GM12878 (cell line): ENCODE measurements around the gene DLGAP3. TPM values are rescaled to one million over a fixed set of nuclear protein-coding genes. Genes with fewer than 3 reads are reported as not detected.

Source experiments
- CHD4 ChIP-seq: fragments of 200-600 bp; sonication (generic); IDR thresholded peaks from 2 replicates; pipeline ENCODE4 v1.6.1; 2016; ENCODE audit warnings: mild to moderate bottlenecking
- KDM1A ChIP-seq: fragments of 200-600 bp; sonication (generic); IDR thresholded peaks from 2 replicates; pipeline ENCODE4 v1.6.1; 2016; ENCODE audit warnings: borderline replicate concordance
- NBN ChIP-seq: fragments of 450-650 bp; IDR thresholded peaks from 2 replicates; pipeline ENCODE4 v1.6.1; 2016
- PAX8 ChIP-seq: fragments of 450-650 bp; IDR thresholded peaks from 2 replicates; pipeline ENCODE4 v1.6.1; 2017; ENCODE audit warnings: mild to moderate bottlenecking, moderate library complexity
- SIX5 ChIP-seq: IDR thresholded peaks from 2 replicates; pipeline ENCODE4 v1.6.1; 2011; ENCODE audit warnings: mild to moderate bottlenecking, low read depth, low read length, moderate library complexity; ENCODE audit not compliant: severe bottlenecking
- SP1 ChIP-seq: IDR thresholded peaks from one replicate; pipeline ENCODE4 v1.6.1; 2011; ENCODE audit warnings: low read depth, low read length
- TCF7 ChIP-seq: IDR thresholded peaks from 2 replicates; pipeline ENCODE4 v1.6.1; 2014; ENCODE audit warnings: antibody characterized with exemption, borderline replicate concordance
- ZNF207 ChIP-seq: fragments of 450-650 bp; IDR thresholded peaks from 2 replicates; pipeline ENCODE4 v1.6.1; 2014; ENCODE audit warnings: antibody characterized with exemption, mild to moderate bottlenecking, borderline replicate concordance
- ZZZ3 ChIP-seq: IDR thresholded peaks from 2 replicates; pipeline ENCODE4 v1.6.1; 2011; ENCODE audit warnings: low read depth; ENCODE audit not compliant: control insufficient read depth, insufficient read length
- polyA plus RNA-seq, 11 experiments: library from polyadenylated mRNA; depleted of rRNA in 4 of 11; unstranded in 6 of 11; stranded (reverse) in 5 of 11; fragments of >200 nt; fragmentation: Nextera tagmentation in 4 of 11; fragmentation: Illumina TruSeq in 1 of 11; extraction: Ambion mirVana in 4 of 11; extraction: Trizol in 1 of 11; gene quantifications; 1 replicate in 1 of 11; 2 replicates in 10 of 11; pipeline versions ENCODE4 v1.2.1 to v1.2.3, GENCODE V29; 2011 to 2016; ENCODE audit warnings: inconsistent platforms in 2 of 11, missing spikeins in 2 of 11, low read depth in 1 of 11
- total RNA-seq, 4 experiments: library from RNA; depleted of rRNA in 3 of 4; stranded (reverse); fragments of >200 nt in 3 of 4; fragmentation: Illumina TruSeq in 1 of 4; extraction: Trizol in 1 of 4; gene quantifications; 2 replicates each; pipeline versions ENCODE4 v1.2.1 to v1.2.3, GENCODE V29; 2013 to 2021
- TF ChIP-seq, protein P1 (sequence below): fragments of 150-350 bp; IDR thresholded peaks from 2 replicates; pipeline ENCODE4 v1.6.1; 2014; ENCODE audit warnings: mild to moderate bottlenecking, low read depth, low read length
- TF ChIP-seq, protein P2 (sequence below): fragments of 450-650 bp; formaldehyde crosslinking; IDR thresholded peaks from 2 replicates; pipeline ENCODE4 v1.4.0; 2020; ENCODE audit warnings: mild to moderate bottlenecking, moderate library complexity

DLGAP3 gene
- total and polyA plus RNA-seq, 10 of the 15 experiments (the other 5 are each of a cell fraction or from before 2014, with no cell fraction given), result 0.03 to 0.15 (median 0.08) TPM; not detected in 4

DNA sequence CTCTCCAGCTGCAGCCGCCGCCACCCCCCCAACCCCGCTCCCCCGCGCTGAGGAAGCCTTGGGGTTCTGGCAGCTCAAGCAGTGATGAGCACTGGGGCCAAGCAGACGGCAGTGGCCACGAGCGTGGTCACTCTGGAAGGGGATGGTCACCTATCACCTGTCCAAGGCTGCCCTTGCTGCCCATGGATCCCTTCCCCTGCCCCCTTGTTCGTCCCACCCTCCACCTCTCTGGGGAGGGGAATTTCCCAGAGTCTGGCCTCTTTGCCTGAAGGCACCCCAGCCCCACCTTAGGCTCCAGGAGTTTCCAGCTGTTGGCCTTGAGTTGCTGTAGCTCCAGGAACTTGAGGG lies 62.7 kb downstream of the DLGAP3 start (continued):
- TF ChIP-seq PAX8, result no peak
- TF ChIP-seq, protein P1, sequence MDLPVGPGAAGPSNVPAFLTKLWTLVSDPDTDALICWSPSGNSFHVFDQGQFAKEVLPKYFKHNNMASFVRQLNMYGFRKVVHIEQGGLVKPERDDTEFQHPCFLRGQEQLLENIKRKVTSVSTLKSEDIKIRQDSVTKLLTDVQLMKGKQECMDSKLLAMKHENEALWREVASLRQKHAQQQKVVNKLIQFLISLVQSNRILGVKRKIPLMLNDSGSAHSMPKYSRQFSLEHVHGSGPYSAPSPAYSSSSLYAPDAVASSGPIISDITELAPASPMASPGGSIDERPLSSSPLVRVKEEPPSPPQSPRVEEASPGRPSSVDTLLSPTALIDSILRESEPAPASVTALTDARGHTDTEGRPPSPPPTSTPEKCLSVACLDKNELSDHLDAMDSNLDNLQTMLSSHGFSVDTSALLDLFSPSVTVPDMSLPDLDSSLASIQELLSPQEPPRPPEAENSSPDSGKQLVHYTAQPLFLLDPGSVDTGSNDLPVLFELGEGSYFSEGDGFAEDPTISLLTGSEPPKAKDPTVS, result no peak
- TF ChIP-seq CHD4, result no peak
- no peak for TF ChIP-seq ZZZ3
- TF ChIP-seq NBN, result no peak
- no peak for TF ChIP-seq ZNF207
- no peak for TF ChIP-seq KDM1A
- TF ChIP-seq SIX5, result no peak
- no peak for TF ChIP-seq SP1
- no peak for TF ChIP-seq TCF7
- TF ChIP-seq, protein P2, sequence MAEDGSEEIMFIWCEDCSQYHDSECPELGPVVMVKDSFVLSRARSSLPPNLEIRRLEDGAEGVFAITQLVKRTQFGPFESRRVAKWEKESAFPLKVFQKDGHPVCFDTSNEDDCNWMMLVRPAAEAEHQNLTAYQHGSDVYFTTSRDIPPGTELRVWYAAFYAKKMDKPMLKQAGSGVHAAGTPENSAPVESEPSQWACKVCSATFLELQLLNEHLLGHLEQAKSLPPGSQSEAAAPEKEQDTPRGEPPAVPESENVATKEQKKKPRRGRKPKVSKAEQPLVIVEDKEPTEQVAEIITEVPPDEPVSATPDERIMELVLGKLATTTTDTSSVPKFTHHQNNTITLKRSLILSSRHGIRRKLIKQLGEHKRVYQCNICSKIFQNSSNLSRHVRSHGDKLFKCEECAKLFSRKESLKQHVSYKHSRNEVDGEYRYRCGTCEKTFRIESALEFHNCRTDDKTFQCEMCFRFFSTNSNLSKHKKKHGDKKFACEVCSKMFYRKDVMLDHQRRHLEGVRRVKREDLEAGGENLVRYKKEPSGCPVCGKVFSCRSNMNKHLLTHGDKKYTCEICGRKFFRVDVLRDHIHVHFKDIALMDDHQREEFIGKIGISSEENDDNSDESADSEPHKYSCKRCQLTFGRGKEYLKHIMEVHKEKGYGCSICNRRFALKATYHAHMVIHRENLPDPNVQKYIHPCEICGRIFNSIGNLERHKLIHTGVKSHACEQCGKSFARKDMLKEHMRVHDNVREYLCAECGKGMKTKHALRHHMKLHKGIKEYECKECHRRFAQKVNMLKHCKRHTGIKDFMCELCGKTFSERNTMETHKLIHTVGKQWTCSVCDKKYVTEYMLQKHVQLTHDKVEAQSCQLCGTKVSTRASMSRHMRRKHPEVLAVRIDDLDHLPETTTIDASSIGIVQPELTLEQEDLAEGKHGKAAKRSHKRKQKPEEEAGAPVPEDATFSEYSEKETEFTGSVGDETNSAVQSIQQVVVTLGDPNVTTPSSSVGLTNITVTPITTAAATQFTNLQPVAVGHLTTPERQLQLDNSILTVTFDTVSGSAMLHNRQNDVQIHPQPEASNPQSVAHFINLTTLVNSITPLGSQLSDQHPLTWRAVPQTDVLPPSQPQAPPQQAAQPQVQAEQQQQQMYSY (CRISPR knock-in tag), result no peak
